ENCODE results near the gene CADM1. TPM values are rescaled to one million over a fixed set of nuclear protein-coding genes. Genes with fewer than 3 reads are reported as not detected.

Gene CADM1
- total and polyA plus RNA-seq, 4 donors = 13.0 to 40.6 (median 28.9) TPM

GRCh38 chr11:115391598-115391997 lies 112.6 kb downstream of the CADM1 start:
- peaks cover 0 to 2% (median 0%) of the 10 kb centered on the region in 4 donors for H3K4me1 ChIP-seq (ENCODE audit: control insufficient read depth in 4 of 4, insufficient read depth in 4 of 4, low read length in 3 of 4)
- WGBS = 83% methylated on average over 1 of the region's 1 CpG
- H3K9me3 ChIP-seq (ENCODE audit: control insufficient read depth in 4 of 4, low read length in 3 of 4) = no peaks in the 10 kb centered on the region
- H3K9ac ChIP-seq (ENCODE audit: low read depth in 1 of 2, low read length in 2 of 2) = no peak overlapping the region
- H3K27ac ChIP-seq (ENCODE audit: low read depth in 1 of 2, low read length in 2 of 2) = no peak overlapping the region
- TF ChIP-seq EGR1 (IDR thresholded peaks at IDR 0.05; ENCODE audit: low read depth in 2 of 2) (no peak), JUND (IDR thresholded peaks at IDR 0.05) (no peak), RAD21 (IDR thresholded peaks at IDR 0.05) (no peak), CTCF (IDR thresholded peaks at IDR 0.05; ENCODE audit: low read depth, low read length, missing input control) (no peak), GABPA (IDR thresholded peaks at IDR 0.05 in 1 of 2, conservative IDR thresholded peaks at IDR 0.05 in 1 of 2) (no peak), FOXA2 (IDR thresholded peaks at IDR 0.05) (no peak), HNF4G (IDR thresholded peaks at IDR 0.05) (no peak), SP1 (IDR thresholded peaks at IDR 0.05) (no peak), RXRA (IDR thresholded peaks at IDR 0.05) (no peak), MAX (IDR thresholded peaks at IDR 0.05) (no peak), ZBTB33 (IDR thresholded peaks at IDR 0.05) (no peak), HNF4A (conservative IDR thresholded peaks at IDR 0.05) (no peak), TAF1 (conservative IDR thresholded peaks at IDR 0.05) (no peak), YY1 (IDR thresholded peaks at IDR 0.05) (no peak), NR2F2 (IDR thresholded peaks at IDR 0.05) (no peak), ATF3 (IDR thresholded peaks at IDR 0.05) (no peak), FOXA1 (IDR thresholded peaks at IDR 0.05) (no peak)
- H3K36me3 ChIP-seq (ENCODE audit: control insufficient read depth in 4 of 4, insufficient read depth in 3 of 4, low read depth in 1 of 4, low read length in 3 of 4) = no peaks in the 10 kb centered on the region
- H3K4me3 ChIP-seq (ENCODE audit: low read depth in 1 of 3, low read length in 3 of 3) = no peak overlapping the region
- H3K27me3 ChIP-seq (ENCODE audit: control insufficient read depth in 4 of 4, insufficient read depth in 4 of 4, low read length in 3 of 4) = no peaks in the 10 kb centered on the region
- DNase-seq (ENCODE audit: low spot score) = no peak

- TF ChIP-seq RAD21 (IDR thresholded peaks at IDR 0.05) (no peak), ZBTB33 (IDR thresholded peaks at IDR 0.05) (no peak), MAX (IDR thresholded peaks at IDR 0.05) (no peak), JUND (IDR thresholded peaks at IDR 0.05) (no peak), CTCF (IDR thresholded peaks at IDR 0.05; ENCODE audit: low read depth, low read length, missing input control) (no peak), GABPA (IDR thresholded peaks at IDR 0.05 in 1 of 2, conservative IDR thresholded peaks at IDR 0.05 in 1 of 2) (no peak), FOXA2 (IDR thresholded peaks at IDR 0.05) (no peak), SP1 (IDR thresholded peaks at IDR 0.05) (no peak)
- Histone ChIP-seq H3K9me3 (ENCODE audit: control insufficient read depth in 4 of 4, low read length in 3 of 4) (no peaks in the 10 kb centered on the region), H3K9ac (ENCODE audit: low read depth in 1 of 2, low read length in 2 of 2) (no peak overlapping the region), H3K27ac (ENCODE audit: low read depth in 1 of 2, low read length in 2 of 2) (no peak overlapping the region), H3K4me1 (ENCODE audit: control insufficient read depth in 4 of 4, insufficient read depth in 4 of 4, low read length in 3 of 4) (peaks cover 0 to 4% (median 0%) of the 10 kb centered on the region in 4 donors), H3K27me3 (ENCODE audit: control insufficient read depth in 4 of 4, insufficient read depth in 4 of 4, low read length in 3 of 4) (no peaks in the 10 kb centered on the region), H3K36me3 (ENCODE audit: control insufficient read depth in 4 of 4, insufficient read depth in 3 of 4, low read depth in 1 of 4, low read length in 3 of 4) (no peaks in the 10 kb centered on the region), H3K4me3 (ENCODE audit: low read depth in 1 of 3, low read length in 3 of 3) (no peak overlapping the region)
- WGBS = 68% methylated on average over 3 of the region's 3 CpGs
- DNase-seq (ENCODE audit: low spot score) = no peak
Measured at GRCh38 chr11:115391160-115391559, 113.1 kb downstream of the CADM1 start.

All from liver (tissue), 9 donors.